NT2/D1 (cell line): ENCODE data around the gene PDGFD.

ENCODE experiments used
- DNase-seq: peaks from one replicate; pipeline ENCODE4 v3.0.0-alpha.2; 2011; ENCODE audit warnings: low read depth, low spot score
- H3K27me3 ChIP-seq: 2 replicates; pipeline ENCODE4 v1.6.0; 2011; ENCODE audit warnings: mild to moderate bottlenecking; ENCODE audit not compliant: insufficient read length, insufficient read depth
- H3K36me3 ChIP-seq: 2 replicates; pipeline ENCODE4 v1.6.1; 2011; ENCODE audit warnings: mild to moderate bottlenecking, low read length, mixed read lengths; ENCODE audit not compliant: insufficient read depth, insufficient read length
- H3K4me1 ChIP-seq: 2 replicates; pipeline ENCODE4 v1.5.1; 2011; ENCODE audit not compliant: insufficient read depth, insufficient read length
- H3K4me3 ChIP-seq: 2 replicates; pipeline ENCODE4 v1.5.1; 2011; ENCODE audit warnings: low read depth; ENCODE audit not compliant: insufficient read length
- H3K9ac ChIP-seq: 2 replicates; pipeline ENCODE4 v1.6.0; 2011; ENCODE audit warnings: low read depth; ENCODE audit not compliant: insufficient read length
- H3K9me3 ChIP-seq: 2 replicates; pipeline ENCODE4 v1.5.1; 2011; ENCODE audit warnings: mild to moderate bottlenecking, low read length; ENCODE audit not compliant: insufficient read depth
- SUZ12 ChIP-seq: IDR thresholded peaks from 2 replicates; pipeline ENCODE4 v1.6.1; 2011; ENCODE audit not compliant: insufficient read length, insufficient read depth; ENCODE audit errors: extremely low read depth
- YY1 ChIP-seq: IDR thresholded peaks from 2 replicates; pipeline ENCODE4 v1.6.1; 2011; ENCODE audit not compliant: insufficient read length, insufficient read depth
- ZNF274 ChIP-seq: IDR thresholded peaks from 2 replicates; pipeline ENCODE4 v1.6.1; 2011; ENCODE audit warnings: mild to moderate bottlenecking, low read depth, low read length

PDGFD gene

DNA sequence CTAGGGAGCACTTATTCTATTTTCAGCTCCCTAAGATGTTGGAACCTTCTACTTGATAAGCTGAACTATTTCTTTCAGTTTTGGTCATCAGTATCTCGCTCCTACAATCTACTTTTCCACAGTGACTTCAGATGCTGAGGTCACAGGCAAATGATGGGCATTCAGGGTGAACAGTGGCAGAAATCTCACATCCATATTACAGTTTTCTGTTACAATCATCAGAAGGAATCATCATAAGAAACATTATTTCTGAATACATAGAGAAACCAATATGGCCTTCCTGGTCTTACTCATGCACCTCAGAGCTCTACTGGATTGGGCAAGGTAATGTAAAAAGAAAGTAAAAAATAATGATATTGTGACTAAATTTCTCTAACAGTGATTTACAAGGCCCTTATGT, 166.9 kb downstream of the PDGFD start:
- TF ChIP-seq ZNF274 (no peak), YY1 (no peak), SUZ12 (no peak)
- no peak for DNase-seq
- Histone ChIP-seq H3K9me3 (no peaks in the 10 kb centered on the region; the same call in 1 of the 2 replicates), H3K36me3 (no peaks in the 10 kb centered on the region), H3K4me1 (no peaks in the 10 kb centered on the region), H3K9ac (no peak overlapping the region), H3K4me3 (no peak overlapping the region), H3K27me3 (no peaks in the 10 kb centered on the region)

- no peaks in the 10 kb centered on the region for H3K27me3 ChIP-seq
- H3K36me3 ChIP-seq: no peaks in the 10 kb centered on the region
- no peak overlapping the region for H3K9ac ChIP-seq
- no peak for DNase-seq
- TF ChIP-seq ZNF274 (no peak), SUZ12 (no peak), YY1 (no peak)
- no peaks in the 10 kb centered on the region for H3K4me1 ChIP-seq
- no peak overlapping the region for H3K4me3 ChIP-seq
- no peaks in the 10 kb centered on the region for H3K9me3 ChIP-seq
Measured at GRCh38 chr11:103995896-103996295, 168.1 kb downstream of the PDGFD start.

DNA sequence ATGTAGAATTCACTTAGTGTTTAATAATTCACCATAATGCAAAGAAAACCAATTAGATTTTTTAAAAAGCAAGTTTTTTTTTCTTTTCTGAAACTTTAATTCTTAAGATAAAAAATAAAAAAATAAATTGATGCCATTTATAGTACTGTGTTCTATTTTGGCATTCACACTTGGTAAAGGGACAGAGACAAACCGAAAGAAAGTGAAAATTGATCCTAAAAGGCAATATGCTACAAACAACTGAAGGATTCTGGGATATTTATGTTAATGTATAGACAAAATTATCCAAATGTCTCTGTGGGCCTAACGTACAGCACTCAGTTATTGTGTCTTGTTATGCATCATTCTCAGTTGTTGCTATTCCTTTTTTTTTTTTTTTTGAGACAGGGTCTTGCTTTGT, 169.4 kb downstream of the PDGFD start:
- Histone ChIP-seq H3K4me1 (no peaks in the 10 kb centered on the region), H3K9me3 (no peaks in the 10 kb centered on the region), H3K27me3 (no peaks in the 10 kb centered on the region), H3K9ac (no peak overlapping the region), H3K4me3 (no peak overlapping the region), H3K36me3 (no peaks in the 10 kb centered on the region)
- DNase-seq: no peak
- no peak for TF ChIP-seq SUZ12

GRCh38 chr11:103994094-103994493, 169.9 kb downstream of the PDGFD start:
- no peaks in the 10 kb centered on the region for H3K9me3 ChIP-seq
- no peak overlapping the region for H3K4me3 ChIP-seq
- H3K27me3 ChIP-seq: no peaks in the 10 kb centered on the region
- H3K36me3 ChIP-seq: no peaks in the 10 kb centered on the region
- no peaks in the 10 kb centered on the region for H3K4me1 ChIP-seq
- H3K9ac ChIP-seq: no peak overlapping the region
- no peak for DNase-seq
- TF ChIP-seq ZNF274: no peak
- TF ChIP-seq SUZ12: no peak
- TF ChIP-seq YY1: no peak

- TF ChIP-seq ZNF274 (no peak), SUZ12 (no peak), YY1 (no peak)
Measured at GRCh38 chr11:103993507-103993906, 170.4 kb downstream of the PDGFD start.

GRCh38 chr11:103988595-103988969, 175.4 kb downstream of the PDGFD start:
- Histone ChIP-seq H3K4me1 (no peaks in the 10 kb centered on the region), H3K4me3 (no peak overlapping the region), H3K9me3 (no peaks in the 10 kb centered on the region), H3K36me3 (no peaks in the 10 kb centered on the region), H3K9ac (no peak overlapping the region), H3K27me3 (no peaks in the 10 kb centered on the region)
- DNase-seq: no peak
- TF ChIP-seq ZNF274: no peak
- no peak for TF ChIP-seq SUZ12
- no peak for TF ChIP-seq YY1

More at GRCh38 chr11:103993507-103993906, 170.4 kb downstream of the PDGFD start:
- DNase-seq: no peak
- Histone ChIP-seq H3K27me3 (no peaks in the 10 kb centered on the region), H3K9ac (no peak overlapping the region), H3K9me3 (no peaks in the 10 kb centered on the region), H3K36me3 (no peaks in the 10 kb centered on the region), H3K4me3 (no peak overlapping the region), H3K4me1 (no peaks in the 10 kb centered on the region)

GRCh38 chr11:103987629-103988594, 176.0 kb downstream of the PDGFD start:
- no peak for TF ChIP-seq SUZ12
- Histone ChIP-seq H3K9me3 (no peaks in the 10 kb centered on the region), H3K36me3 (no peaks in the 10 kb centered on the region), H3K9ac (no peak overlapping the region), H3K27me3 (no peaks in the 10 kb centered on the region), H3K4me3 (no peak overlapping the region), H3K4me1 (no peaks in the 10 kb centered on the region)
- peak; percentile 59 for DNase-seq

DNA sequence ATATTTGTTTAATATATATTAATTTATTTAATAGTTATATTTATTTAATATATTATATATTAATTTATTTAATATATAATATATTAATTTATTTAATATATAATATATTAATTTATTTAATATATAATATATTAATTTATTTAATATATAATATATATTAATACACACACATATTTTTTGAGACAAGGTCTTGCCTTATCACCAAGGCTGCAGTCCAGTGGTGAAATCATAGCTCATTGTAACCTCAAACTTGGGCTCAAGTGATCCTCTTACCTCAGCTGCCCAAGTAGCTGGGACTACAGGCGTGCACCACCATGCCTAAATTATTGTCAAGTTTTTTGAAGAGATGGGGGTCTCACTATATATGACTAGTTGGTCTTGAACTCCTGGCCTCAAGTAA, 178.9 kb downstream of the PDGFD start:
- Histone ChIP-seq H3K36me3 (no peaks in the 10 kb centered on the region), H3K27me3 (no peaks in the 10 kb centered on the region), H3K4me1 (no peaks in the 10 kb centered on the region), H3K4me3 (no peak overlapping the region), H3K9ac (no peak overlapping the region), H3K9me3 (no peaks in the 10 kb centered on the region)
- no peak for DNase-seq
- TF ChIP-seq SUZ12: no peak
- no peak for TF ChIP-seq ZNF274
- no peak for TF ChIP-seq YY1
